HG03520 (cell line): ENCODE data around the gene PSMD5.
"Not testable (repeated sequence)": the region's sequence is repeated elsewhere in the genome, so short reads cannot be mapped to it uniquely, and the experiment has no call there.

Experiments
- ATAC-seq: cut with Tn5 transposase; IDR thresholded peaks from one replicate; pipeline ENCODE4 v1.9.1; 2021; ENCODE audit warnings: mild to moderate bottlenecking, moderate library complexity; ENCODE audit not compliant: unreplicated experiment

PSMD5 gene

DNA sequence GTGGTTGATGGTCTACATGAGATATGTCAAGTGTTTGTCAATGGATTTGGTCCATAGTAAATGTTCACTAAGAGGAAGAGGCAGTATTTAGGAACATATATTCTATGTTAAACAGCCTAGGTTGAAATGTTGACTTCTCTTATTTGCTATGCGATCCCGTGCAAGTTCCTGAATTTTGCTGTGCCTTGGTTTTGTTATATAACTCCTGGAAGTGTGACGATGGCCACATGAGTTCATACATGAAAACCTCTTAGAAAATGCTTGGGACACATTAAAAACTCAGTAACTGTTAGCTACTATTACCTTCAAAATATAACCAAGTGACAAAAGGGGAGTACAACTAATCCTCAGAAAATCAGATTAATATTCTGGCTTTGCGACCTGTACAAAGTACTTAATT lies 27.6 kb downstream of the PSMD5 start:
- no peak for ATAC-seq

DNA sequence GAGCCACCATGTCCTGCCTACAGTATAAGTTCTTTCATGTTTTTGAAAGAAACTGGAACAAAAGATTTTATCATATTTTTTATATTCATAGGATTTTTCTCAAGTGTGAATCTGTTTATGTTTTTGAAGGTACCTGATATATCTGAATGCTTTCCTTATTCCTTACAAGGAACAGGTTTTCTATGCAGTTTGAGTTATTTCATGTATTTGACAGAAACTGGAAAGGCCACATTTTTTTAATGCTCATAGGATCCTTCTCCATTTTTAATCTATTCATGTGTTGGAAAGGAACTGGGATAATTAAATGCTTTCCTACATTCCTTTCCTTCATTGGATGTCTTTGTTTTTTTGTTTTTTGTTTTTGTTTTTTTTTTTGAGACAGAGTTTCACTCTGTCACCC lies 33.8 kb downstream of the PSMD5 start:
- no peak for ATAC-seq

DNA sequence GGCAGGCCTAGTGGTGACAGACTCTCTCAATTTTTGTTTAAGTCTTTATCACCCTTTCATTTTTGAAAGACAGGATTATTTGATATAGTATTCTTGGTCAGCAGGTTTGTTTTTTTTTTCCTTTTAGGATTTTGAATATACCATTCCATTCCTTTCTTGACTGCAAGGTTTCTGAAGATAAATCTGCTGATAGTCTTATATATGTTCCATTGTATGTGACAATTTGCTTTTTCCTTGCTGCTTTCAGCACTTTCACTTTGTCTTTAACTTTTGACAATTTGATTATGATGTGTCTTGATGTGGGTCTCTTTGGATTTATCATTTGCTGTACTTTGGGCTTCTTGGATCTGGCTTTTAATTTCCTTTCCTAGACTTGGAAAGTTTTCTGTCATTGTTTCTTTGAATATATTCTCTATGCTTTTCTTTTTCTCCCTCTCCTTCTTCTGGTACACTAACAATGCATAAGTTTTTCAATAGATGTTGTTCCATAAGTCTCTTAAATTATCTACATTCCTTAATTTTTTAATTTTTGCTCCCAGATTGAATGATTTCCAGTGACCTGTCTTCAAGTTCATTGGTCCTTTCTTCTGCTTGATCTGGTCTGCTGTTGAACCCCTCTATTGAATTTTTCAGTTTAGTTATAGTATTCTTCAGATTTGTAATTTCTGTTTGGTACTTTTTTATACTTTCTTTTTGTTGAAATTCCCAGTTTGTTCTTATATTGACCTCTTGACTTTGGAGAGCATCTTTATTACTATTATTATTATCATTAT lies 34.9 kb downstream of the PSMD5 start:
- ATAC-seq = no peak

DNA sequence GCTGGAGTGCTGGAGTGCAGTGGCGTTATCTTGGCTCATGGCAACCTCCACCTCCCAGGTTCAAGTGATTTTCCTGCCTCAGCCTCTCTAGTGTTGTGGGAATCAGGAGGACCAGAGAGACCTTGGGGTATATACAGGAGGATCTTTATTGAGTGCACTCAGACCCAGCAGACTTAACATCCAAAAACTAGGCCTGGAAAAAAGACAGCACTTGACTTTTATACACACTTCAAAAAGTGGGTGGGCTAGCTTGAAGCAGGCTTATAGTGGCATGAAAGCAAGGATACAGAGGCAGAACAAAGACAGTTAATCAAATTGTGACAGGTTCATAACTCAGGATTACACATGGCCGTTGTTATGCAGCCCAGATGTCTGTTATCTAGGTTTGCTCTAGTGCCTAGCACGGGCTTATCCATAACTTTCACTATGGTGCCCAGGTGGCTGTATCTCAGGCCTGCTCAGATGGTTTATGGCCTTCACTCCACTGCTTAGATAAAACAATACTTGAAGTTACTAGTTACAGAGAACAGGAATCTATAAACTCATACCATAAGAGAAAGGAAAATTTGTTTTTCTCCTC lies 37.8 kb downstream of the PSMD5 start:
- not testable (repeated sequence) for ATAC-seq

DNA sequence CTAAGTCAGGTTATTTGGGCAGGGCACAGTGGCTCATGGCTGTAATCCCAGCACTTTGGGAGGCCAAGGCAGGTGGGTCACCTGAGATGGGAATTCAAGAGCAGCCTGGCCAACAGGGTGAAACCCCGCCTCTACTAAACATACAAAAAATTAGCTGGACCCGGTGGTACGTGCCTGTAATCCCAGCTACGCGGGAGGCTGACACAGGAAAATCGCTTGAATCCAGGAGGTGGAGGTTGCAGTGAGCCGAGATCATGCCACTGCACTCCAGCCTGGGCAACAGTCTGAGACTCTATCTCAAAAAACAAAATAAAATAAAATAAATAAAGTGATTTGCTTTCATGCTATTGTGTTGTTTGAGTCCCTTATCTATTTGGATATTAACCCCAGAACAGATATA lies 41.3 kb downstream of the PSMD5 start:
- ATAC-seq = no peak

DNA sequence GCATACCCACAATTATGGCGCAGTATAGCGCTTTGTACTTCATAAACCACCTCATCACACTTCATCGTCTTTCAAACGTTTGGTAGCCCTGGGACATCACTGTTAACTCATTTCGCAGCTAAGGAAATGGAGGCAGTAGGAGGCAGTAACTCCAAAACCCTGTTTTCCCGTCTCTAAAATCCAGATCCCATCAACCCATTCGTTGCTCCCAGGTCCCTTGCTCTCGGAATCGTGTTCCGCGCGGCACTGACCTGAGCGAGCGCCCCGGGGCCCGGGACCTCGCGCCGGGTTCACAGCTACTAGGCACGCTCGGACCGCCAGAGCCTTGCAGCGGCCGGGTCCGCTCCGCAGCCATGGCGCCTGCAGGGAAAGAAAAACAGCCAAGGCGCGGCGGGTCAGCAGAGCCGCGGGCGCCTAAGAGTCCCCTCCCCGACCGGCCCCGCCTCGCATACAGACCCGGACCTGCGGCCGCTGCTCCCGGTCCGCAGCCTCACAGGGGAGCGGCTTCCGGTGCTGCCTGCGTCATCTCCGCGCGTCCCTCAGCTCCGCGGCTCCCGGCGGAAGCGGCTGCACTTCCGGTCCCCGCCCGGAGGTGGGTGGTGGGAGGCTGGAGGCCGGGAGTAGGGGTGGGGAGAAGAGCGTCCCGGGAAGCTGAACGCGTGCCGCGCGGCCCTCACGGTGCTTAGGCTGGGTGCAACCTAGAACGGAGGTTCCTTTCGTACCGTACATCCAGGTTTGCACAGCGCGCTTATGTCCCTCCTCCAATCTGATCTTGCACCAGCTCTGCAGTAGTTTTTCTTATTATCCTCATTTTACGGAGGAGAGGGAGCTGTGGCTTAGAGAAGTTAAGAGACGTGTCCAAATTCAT lies 49.6 kb downstream of the PSMD5 start, which contains the start of gene FBXW2:
Gene FBXW2, minus strand, starts transcription at position 519 of the 868 bp plus-strand sequence. CDS start 5,158 bp downstream, outside the sequence.
- ATAC-seq = peak; percentile 88

DNA sequence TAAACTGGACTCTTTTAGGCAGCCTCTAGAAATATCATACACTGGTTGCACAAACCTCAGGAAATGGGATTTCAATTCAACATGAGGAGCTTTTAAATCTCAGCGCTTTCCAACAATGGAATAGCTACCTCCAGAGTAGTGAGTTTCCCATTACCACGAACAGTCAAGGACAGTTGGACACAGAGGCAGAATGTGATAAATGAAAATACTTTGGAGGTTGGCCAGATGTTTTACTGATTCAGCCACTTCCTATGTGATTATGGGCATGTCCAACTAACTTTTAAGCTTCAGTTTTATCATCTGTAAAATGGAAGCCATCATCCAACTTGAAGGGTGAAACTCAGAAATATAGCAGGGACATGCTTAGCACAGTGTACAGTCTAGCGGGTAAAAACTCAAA lies 51.6 kb downstream of the PSMD5 start:
- no peak for ATAC-seq

DNA sequence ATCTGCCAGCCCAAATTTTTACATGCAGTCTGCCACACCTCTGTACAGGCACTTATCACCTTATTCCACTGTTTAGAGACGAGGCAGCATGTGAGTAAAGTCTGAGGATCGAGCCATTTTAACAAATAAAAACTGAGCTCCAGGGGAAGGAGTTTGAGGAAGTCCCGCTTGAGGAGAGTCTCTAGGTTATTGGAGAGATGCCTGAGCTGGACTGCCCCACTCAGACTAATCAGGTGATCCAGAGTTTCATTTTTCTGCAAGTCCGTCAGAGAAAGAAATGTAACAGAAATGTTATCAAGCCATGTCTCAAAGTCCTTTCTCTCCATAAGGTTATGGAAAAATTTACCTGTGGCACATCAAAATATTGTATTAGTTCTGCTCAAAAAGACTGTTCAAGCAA lies 54.8 kb downstream of the PSMD5 start:
- ATAC-seq = no peak

DNA sequence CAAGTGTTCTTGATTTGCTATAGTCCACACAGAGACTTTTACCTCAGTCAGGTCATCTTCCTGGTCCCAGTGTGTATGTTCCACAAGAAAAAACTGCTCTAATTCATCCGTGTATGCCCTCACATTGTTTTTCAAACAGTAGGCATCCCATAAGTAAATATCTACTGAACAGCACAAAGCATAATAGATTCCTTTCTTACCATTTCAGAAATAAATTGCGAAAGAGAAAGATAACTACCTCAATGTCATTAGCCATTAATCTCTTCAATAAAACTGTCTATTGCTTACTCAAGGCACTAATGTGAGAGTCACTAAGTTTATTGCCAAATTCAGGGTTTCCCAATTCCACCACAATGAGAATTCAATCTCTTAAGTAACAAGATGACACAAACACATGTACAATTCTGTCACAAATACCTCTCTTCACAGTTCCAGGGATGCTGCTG lies 59.1 kb downstream of the PSMD5 start:
- no peak for ATAC-seq

DNA sequence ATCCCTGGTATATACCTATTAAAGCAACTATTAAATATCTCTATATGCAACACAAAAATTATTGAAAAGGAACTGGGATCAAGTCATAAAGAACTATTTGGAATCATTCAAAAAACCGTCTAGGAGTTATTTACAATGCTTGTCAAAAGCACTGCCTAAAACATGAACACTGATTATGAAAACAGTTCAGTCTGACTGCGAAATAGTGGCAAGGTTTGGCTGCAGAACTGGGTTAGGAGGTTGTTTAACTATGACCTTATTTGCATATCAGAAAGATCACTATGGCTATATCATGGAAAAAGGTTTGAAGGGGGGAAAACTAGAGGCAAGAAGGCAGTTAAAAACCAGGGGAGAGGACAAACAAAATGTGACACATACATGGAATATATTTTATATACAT lies 61.5 kb downstream of the PSMD5 start:
- ATAC-seq = no peak

DNA sequence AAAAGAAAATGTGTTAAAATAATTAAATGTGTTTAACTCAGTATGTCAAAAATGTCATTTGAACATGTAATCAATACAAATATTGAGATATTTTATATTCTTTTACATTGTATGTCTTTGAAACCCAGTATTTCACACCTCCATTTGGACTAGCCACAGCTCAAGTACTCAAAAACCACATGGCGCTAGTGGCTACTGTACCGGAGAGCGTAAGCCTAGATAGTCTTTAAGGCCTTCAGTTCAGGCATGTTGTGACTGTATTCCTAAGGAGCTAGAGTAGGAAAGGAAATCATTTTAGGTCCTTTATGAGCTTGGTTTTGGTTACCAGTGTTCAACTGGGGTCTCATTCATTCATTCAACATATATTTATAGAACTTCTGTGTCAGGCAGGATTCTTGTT lies 62.4 kb downstream of the PSMD5 start:
- no peak for ATAC-seq

DNA sequence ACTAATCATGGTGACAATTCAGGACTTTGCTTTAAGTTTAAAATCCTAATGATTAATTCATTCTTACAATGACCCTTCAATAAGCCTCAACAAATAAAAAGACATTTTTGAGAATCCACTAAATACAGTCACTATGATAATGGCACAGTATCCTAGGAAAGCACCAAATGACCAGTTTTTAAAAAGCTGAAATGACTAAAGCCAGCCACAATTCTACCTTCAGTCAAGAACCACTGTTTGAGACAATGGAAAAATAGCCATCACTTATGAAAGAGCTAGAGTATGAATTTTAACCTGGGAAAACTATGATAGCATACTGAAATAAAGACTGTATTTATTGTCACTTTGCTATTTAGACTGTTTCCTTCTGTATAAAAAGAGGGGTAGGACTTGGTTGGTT lies 63.5 kb downstream of the PSMD5 start:
- ATAC-seq = no peak

DNA sequence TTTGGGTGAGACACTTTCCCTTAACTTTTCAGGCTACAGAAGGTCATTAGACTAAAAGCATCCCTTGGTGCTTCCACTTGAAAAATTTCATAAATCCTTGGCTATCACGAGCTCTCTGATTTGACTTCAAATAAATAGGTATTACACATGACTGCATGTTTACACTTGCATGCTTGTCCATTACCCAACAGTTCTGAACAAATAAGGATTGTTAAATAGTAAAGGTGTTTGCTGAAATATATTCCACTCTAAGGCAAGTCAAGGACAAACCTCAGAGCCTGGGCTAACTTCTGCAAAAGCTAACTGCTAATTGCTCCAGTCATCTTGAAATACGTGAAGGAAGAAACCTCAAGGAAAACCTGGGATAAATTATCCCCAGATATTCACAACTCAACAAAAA lies 64.0 kb downstream of the PSMD5 start:
- ATAC-seq = no peak

DNA sequence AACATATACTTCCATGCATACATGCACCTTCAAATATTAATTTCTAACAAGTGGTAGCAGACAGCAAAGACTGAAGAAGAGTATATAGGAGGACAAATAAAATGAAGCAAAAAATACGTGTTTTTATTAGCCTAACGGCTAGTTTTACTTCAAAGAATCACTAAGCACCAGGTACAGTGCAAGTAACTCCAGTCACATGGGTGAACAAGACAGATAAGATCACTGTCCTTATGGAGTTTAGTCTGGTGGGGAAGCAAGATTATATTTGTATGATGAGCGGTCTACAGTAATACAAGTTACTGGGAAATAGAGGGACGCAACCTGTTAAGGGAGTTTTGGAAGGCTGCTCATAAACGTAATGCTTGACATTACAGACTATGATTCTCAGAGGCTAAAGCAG lies 65.5 kb downstream of the PSMD5 start:
- ATAC-seq = no peak

DNA sequence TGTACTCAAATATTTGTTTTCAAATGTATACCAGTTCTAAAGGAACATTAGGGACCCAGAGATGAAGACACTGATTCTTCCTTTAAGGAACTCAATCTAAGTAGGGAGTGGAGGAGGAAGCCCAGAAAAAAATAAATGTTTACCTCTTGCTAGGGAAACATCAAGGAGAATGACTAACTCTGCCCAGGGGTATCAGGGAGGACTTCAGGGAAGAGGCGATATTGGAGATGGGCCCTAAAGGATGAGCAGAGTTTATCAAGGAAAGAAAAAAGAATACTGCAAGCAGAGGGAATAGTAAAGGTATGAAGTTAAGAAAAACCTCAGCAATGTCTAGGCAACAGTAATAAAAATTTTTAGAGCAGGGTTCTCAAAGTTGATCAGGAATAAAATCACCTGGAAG lies 65.9 kb downstream of the PSMD5 start:
- no peak for ATAC-seq

DNA sequence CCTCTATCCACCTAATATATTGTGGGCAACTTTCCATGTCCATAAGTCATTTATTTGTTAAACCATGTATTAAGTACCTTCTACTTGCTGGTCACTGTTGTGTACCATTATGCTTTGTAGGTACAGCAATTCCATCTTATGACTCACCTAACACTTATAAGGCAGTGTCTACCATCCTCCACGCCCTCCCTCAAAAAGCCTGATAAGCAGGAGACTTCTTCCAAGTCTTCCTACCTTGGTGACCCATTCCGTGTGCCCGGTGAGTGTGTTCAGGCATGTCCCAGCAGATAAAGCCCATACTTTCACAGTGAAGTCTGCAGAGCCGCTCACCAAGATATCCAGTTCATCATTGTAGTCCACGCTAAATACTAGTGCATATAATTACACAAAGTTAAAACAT lies 66.9 kb downstream of the PSMD5 start:
- ATAC-seq = no peak

DNA sequence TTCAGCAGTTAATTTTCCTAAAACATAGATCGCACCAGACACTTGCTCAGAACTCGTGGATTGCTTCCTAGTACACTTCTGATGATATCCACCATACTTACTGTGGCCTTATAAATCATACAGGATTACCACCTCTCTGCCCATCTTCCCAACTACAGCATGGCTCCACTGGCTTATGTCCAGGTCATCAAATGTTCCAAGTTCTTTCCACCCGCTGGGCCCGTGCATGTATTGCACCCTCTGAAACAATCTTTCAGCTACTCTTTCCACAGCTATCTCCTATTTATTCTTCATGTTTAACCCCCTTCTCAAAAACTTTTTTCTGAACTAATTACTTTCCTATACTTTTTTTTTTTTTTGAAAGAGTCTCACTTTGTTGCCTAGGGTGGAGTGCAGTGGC lies 68.0 kb downstream of the PSMD5 start:
- ATAC-seq = no peak

DNA sequence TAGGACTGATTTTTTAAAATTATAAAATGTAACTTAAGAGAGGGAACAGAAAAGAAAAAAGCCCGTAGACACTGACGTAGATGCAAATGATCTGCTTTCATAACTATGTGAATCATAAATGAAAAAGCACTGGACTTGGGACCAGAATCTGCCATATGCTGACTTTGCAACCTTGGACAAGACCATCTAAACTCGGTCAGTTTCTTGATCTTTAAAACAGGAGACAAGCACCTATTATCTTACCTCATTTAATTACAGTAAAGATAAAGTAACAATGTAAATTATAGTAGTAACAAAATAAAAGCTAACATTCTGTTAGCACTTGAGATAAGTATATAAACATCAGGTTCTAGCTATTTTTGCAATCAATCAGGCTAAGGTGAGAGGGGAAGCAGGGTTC lies 69.5 kb downstream of the PSMD5 start:
- ATAC-seq = no peak

DNA sequence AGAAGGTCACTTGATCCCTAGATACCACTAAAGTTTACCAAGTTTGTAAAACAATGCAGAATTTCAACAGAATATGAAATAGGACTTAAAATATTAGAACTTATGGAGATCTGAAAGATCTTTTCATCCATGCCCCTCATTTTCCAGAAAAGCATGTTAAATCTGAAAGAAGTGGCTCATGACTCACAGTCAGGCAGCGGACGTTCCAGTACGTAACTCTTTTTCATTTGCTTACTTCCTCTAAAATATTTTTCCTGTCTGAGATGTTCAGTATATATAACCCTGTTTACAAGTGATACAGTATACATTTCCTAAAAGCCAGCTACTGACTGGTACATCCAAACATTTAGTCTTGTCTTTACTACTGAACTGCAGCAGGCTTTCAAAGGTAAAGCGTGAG lies 71.8 kb downstream of the PSMD5 start:
- no peak for ATAC-seq

DNA sequence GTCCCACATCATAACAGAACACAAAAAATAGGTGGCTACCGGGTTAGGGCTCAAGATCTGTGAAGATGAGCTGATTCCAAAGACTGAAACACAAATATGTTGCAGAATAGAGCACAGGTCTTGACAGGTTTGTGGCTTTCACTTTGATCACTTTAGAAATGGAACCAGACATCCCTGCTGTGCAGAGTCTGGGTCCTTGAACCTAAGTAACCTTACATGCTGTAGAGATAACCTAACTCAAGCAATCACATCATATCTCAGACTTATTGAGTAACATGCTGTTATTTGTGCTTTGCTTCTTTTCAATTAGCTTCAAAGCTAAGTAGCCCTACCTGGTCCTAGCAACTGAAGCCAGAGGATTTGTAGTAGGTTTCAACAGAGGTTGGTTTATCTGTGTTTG lies 73.8 kb downstream of the PSMD5 start:
- ATAC-seq = no peak

DNA sequence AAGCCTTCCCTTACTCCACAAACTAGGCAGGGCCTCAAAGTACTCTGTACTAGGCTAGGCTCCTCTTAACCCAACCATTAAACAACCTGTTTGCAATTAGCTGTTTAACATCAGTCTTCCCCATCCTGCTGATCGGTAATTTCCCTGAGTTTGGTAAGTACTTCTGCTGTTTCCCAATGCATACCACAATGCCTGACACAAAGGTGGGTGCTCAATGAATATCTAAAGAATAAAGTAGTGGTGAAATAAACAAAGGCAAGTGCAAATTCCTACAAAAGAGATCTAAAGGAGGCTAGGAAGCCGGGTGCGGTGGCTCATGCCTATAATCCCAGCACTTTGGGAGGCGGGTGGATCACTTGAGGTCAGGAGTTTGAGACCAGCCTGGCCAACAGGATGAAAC lies 74.5 kb downstream of the PSMD5 start:
- ATAC-seq = no peak

DNA sequence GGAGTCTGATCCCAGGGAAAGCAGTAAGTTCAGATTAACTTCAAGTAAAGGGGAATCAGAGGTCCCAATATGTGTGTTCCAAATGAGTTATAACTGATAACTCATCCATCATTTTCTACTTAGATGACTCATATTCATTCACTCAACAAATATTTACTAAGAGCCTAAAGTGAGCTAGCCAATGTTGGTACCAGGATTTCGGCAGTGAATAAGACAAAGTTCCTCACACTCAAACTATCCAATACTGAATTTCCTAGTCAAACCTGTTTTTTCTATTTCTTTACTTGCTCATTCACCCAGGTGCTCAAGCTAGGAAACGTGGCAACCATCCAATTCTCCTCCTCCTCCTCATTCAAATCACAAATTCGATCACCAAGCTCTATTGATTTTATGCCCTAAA lies 75.3 kb downstream of the PSMD5 start:
- ATAC-seq = no peak
